ENCODE results near the gene PIGK.
A peak's percentile ranks its signal among the peaks of the same experiment; 100 is the strongest.
"Not testable (repeated sequence)": the region's sequence is repeated elsewhere in the genome, so short reads cannot be mapped to it uniquely, and the experiment has no call there.

PIGK gene

GRCh38 chr1:77193951-77194350 lies 25.3 kb downstream of the PIGK start:
- DNase-seq (ENCODE audit: low spot score): no peak

- DNase-seq (ENCODE audit: low spot score): no peak
Observed at GRCh38 chr1:77188770-77189169, 30.5 kb downstream of the PIGK start.

GRCh38 chr1:77186907-77187306 lies 32.3 kb downstream of the PIGK start:
- DNase-seq (ENCODE audit: low spot score): not testable (repeated sequence)

- DNase-seq (ENCODE audit: low spot score): no peak
Observed at GRCh38 chr1:77182083-77182482, 37.1 kb downstream of the PIGK start.

- DNase-seq (ENCODE audit: low spot score): no peak
Observed at GRCh38 chr1:77179632-77180031, 39.6 kb downstream of the PIGK start.

- no peak for DNase-seq (ENCODE audit: low spot score)
Observed at GRCh38 chr1:77175230-77175844, 43.9 kb downstream of the PIGK start.

- DNase-seq (ENCODE audit: low spot score): no peak
Observed at GRCh38 chr1:77170687-77171086, 48.5 kb downstream of the PIGK start.

GRCh38 chr1:77168358-77168757 lies 50.9 kb downstream of the PIGK start:
- DNase-seq (ENCODE audit: low spot score): no peak

- no peak for DNase-seq (ENCODE audit: low spot score)
Observed at GRCh38 chr1:77164434-77164944, 54.7 kb downstream of the PIGK start.

GRCh38 chr1:77159706-77160105 lies 59.5 kb downstream of the PIGK start:
- not testable (repeated sequence) for DNase-seq (ENCODE audit: low spot score)

GRCh38 chr1:77156214-77156613 lies 63.0 kb downstream of the PIGK start:
- no peak for DNase-seq (ENCODE audit: low spot score)

GRCh38 chr1:77146270-77146669 lies 73.0 kb downstream of the PIGK start:
- DNase-seq (ENCODE audit: low spot score): no peak

- no peak for DNase-seq (ENCODE audit: low spot score)
Observed at GRCh38 chr1:77143529-77144121, 75.6 kb downstream of the PIGK start.

GRCh38 chr1:77139389-77139788 lies 79.8 kb downstream of the PIGK start:
- no peak for DNase-seq (ENCODE audit: low spot score)

- DNase-seq (ENCODE audit: low spot score): no peak
Observed at GRCh38 chr1:77134359-77134758, 84.9 kb downstream of the PIGK start.

GRCh38 chr1:77133731-77134358 lies 85.4 kb downstream of the PIGK start:
- DNase-seq (ENCODE audit: low spot score): no peak

GRCh38 chr1:77126307-77126706 lies 92.9 kb downstream of the PIGK start:
- peak; percentile 46 for DNase-seq (ENCODE audit: low spot score)

- DNase-seq (ENCODE audit: low spot score): no peak
Observed at GRCh38 chr1:77121503-77121902, 97.7 kb downstream of the PIGK start.

GRCh38 chr1:77120950-77121349 lies 98.3 kb downstream of the PIGK start:
- DNase-seq (ENCODE audit: low spot score): no peak

GRCh38 chr1:77118712-77119111 lies 100.5 kb downstream of the PIGK start:
- DNase-seq (ENCODE audit: low spot score): no peak

- DNase-seq (ENCODE audit: low spot score): no peak
Observed at GRCh38 chr1:77104672-77105071, 114.6 kb downstream of the PIGK start.

GRCh38 chr1:77103486-77103885 lies 115.7 kb downstream of the PIGK start:
- DNase-seq (ENCODE audit: low spot score): no peak

GRCh38 chr1:77100875-77101274 lies 118.4 kb downstream of the PIGK start:
- no peak for DNase-seq (ENCODE audit: low spot score)

Measured in D341Med (cell line).